MG63 (cell line): ENCODE results near the gene WASHC2A. TPM values are rescaled to one million over a fixed set of nuclear protein-coding genes. Genes with fewer than 3 reads are reported as not detected.
"Not testable (repeated sequence)": the region's sequence is repeated elsewhere in the genome, so short reads cannot be mapped to it uniquely, and the experiment has no call there.

ENCODE experiments used
- DNase-seq: peaks from one replicate; pipeline ENCODE4 v3.0.0-alpha.2; 2020
- H3K27me3 ChIP-seq: fragments of 250-450 bp; sonication (Bioruptor Pico); 2 replicates; pipeline ENCODE4 v1.5.1; 2020; ENCODE audit warnings: mild to moderate bottlenecking, moderate library complexity
- H3K36me3 ChIP-seq: fragments of 250-450 bp; sonication (Bioruptor Pico); 2 replicates; pipeline ENCODE4 v1.5.1; 2020; ENCODE audit warnings: mild to moderate bottlenecking, moderate library complexity
- H3K4me3 ChIP-seq: fragments of 250-450 bp; sonication (Bioruptor Pico); 2 replicates; pipeline ENCODE4 v1.5.1; 2020; ENCODE audit warnings: mild to moderate bottlenecking, moderate library complexity
- H3K9me3 ChIP-seq: fragments of 250-450 bp; sonication (Bioruptor Pico); 2 replicates; pipeline ENCODE4 v1.5.1; 2020; ENCODE audit warnings: mild to moderate bottlenecking, moderate library complexity
- total RNA-seq: library from RNA; depleted of rRNA; stranded (reverse); fragments of >200 nt; shearing (Covaris generic); gene quantifications from 2 replicates; pipeline ENCODE4 v1.2.3, GENCODE V29; 2014; ENCODE audit warnings: low replicate concordance

WASHC2A gene
- total RNA-seq, 1 experiment from 2014 or later = 21.2 TPM

GRCh38 chr10:50056654-50057053, 11.1 kb upstream of the WASHC2A start:
- H3K4me3 ChIP-seq, H3K36me3 ChIP-seq, H3K9me3 ChIP-seq, H3K27me3 ChIP-seq, DNase-seq: not testable (repeated sequence)

GRCh38 chr10:50058727-50059126, 9.0 kb upstream of the WASHC2A start:
- H3K36me3 ChIP-seq, H3K27me3 ChIP-seq, H3K4me3 ChIP-seq, DNase-seq, H3K9me3 ChIP-seq: not testable (repeated sequence)

- DNase-seq = peak; percentile 52
- not testable (repeated sequence) for H3K9me3 ChIP-seq, H3K27me3 ChIP-seq, H3K36me3 ChIP-seq, H3K4me3 ChIP-seq
Observed at GRCh38 chr10:50059946-50060345, 7.8 kb upstream of the WASHC2A start.

- DNase-seq, H3K4me3 ChIP-seq, H3K9me3 ChIP-seq, H3K27me3 ChIP-seq, H3K36me3 ChIP-seq: not testable (repeated sequence)
Observed at GRCh38 chr10:50061548-50061947, 6.2 kb upstream of the WASHC2A start.

GRCh38 chr10:50063100-50063499, 4.7 kb upstream of the WASHC2A start:
- Histone ChIP-seq H3K9me3 (no peaks in the 10 kb centered on the region), H3K4me3 (no peak overlapping the region), H3K36me3 (no peaks in the 10 kb centered on the region), H3K27me3 (no peaks in the 10 kb centered on the region)
- no peak for DNase-seq

- H3K9me3 ChIP-seq, H3K27me3 ChIP-seq, H3K4me3 ChIP-seq, H3K36me3 ChIP-seq, DNase-seq: not testable (repeated sequence)
Observed at GRCh38 chr10:50068352-50068659, 552 bp downstream of the WASHC2A start.

GRCh38 chr10:50075139-50075538, 7.4 kb downstream of the WASHC2A start:
- not testable (repeated sequence) for H3K27me3 ChIP-seq, H3K36me3 ChIP-seq, H3K4me3 ChIP-seq, DNase-seq, H3K9me3 ChIP-seq

GRCh38 chr10:50075544-50075943, 7.8 kb downstream of the WASHC2A start:
- not testable (repeated sequence) for H3K4me3 ChIP-seq, H3K36me3 ChIP-seq, H3K27me3 ChIP-seq, DNase-seq, H3K9me3 ChIP-seq

GRCh38 chr10:50091304-50091703, 23.6 kb downstream of the WASHC2A start:
- H3K4me3 ChIP-seq, H3K36me3 ChIP-seq, H3K9me3 ChIP-seq, DNase-seq, H3K27me3 ChIP-seq: not testable (repeated sequence)

GRCh38 chr10:50092928-50093327, 25.2 kb downstream of the WASHC2A start:
- H3K36me3 ChIP-seq, H3K9me3 ChIP-seq, DNase-seq, H3K4me3 ChIP-seq, H3K27me3 ChIP-seq: not testable (repeated sequence)

- H3K4me3 ChIP-seq, H3K27me3 ChIP-seq, DNase-seq, H3K36me3 ChIP-seq, H3K9me3 ChIP-seq: not testable (repeated sequence)
Observed at GRCh38 chr10:50094630-50095029, 26.9 kb downstream of the WASHC2A start.

GRCh38 chr10:50095402-50095801, 27.6 kb downstream of the WASHC2A start:
- H3K27me3 ChIP-seq, H3K9me3 ChIP-seq, H3K4me3 ChIP-seq, DNase-seq, H3K36me3 ChIP-seq: not testable (repeated sequence)

GRCh38 chr10:50096722-50097121, 29.0 kb downstream of the WASHC2A start:
- not testable (repeated sequence) for H3K9me3 ChIP-seq, H3K27me3 ChIP-seq, DNase-seq, H3K4me3 ChIP-seq, H3K36me3 ChIP-seq

GRCh38 chr10:50098645-50099044, 30.9 kb downstream of the WASHC2A start:
- not testable (repeated sequence) for H3K9me3 ChIP-seq, H3K27me3 ChIP-seq, H3K36me3 ChIP-seq, DNase-seq, H3K4me3 ChIP-seq

- not testable (repeated sequence) for H3K27me3 ChIP-seq, H3K9me3 ChIP-seq, DNase-seq, H3K36me3 ChIP-seq, H3K4me3 ChIP-seq
Observed at GRCh38 chr10:50101139-50101582, 33.4 kb downstream of the WASHC2A start.

- H3K4me3 ChIP-seq, H3K9me3 ChIP-seq, H3K36me3 ChIP-seq, H3K27me3 ChIP-seq, DNase-seq: not testable (repeated sequence)
Observed at GRCh38 chr10:50101747-50102146, 34.0 kb downstream of the WASHC2A start.

GRCh38 chr10:50102267-50102666, 34.5 kb downstream of the WASHC2A start:
- not testable (repeated sequence) for H3K36me3 ChIP-seq, H3K9me3 ChIP-seq, DNase-seq, H3K27me3 ChIP-seq, H3K4me3 ChIP-seq

GRCh38 chr10:50108999-50109698, 41.4 kb downstream of the WASHC2A start:
- DNase-seq, H3K27me3 ChIP-seq, H3K9me3 ChIP-seq, H3K4me3 ChIP-seq, H3K36me3 ChIP-seq: not testable (repeated sequence)
